ENCODE data around the gene ALPK3. TPM values are rescaled to one million over a fixed set of nuclear protein-coding genes. Genes with fewer than 3 reads are reported as not detected.
"Not testable (repeated sequence)": the region's sequence is repeated elsewhere in the genome, so short reads cannot be mapped to it uniquely, and the experiment has no call there.

Gene ALPK3
- total and polyA plus RNA-seq, 2 donors = 4.3 to 7.2 TPM

DNA sequence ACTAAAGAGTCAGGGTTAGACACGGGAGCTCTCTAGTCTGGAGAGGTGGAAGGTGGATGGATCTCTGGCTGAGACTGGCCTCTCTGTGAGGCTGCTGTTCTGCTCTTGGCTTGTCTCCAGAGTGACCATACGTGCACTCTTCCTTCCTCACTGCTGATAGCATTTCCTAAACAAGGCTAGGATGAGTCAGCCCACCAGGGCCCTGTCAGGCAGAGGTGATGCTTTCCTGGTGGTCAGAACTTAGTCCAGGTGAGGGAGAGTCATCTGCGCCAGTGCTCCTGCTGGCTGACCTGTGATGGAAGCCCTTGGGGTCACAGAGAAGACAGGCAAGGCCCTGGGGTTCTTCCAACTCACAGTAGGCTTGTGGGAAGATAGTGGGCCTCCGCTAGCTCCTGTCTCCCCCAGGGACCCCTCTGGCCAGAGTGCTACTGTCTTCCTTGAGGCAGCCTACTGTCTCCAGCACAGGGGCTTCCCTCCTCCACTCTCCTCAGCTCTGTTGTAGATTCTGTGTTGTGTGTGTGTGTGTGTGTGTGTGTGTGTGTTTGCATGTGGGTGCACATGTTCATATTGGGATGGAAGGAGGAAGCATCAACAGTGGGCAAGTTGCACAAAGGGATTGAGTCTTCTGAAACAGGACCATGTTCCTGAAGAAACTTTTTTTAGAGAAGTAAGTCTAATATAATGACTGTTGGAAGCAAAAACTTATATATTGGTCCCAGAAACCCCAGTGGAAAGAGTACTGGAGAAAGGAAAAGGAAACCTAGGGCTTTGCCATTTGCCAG lies 16.5 kb downstream of the ALPK3 start:
- Histone ChIP-seq H3K36me3 (ENCODE audit: insufficient read depth) (no peaks in the 10 kb centered on the region), H3K4me1 (ENCODE audit: insufficient read depth) (no peaks in the 10 kb centered on the region), H3K27ac (ENCODE audit: low read depth) (no peak overlapping the region), H3K4me3 (ENCODE audit: low read depth, low read length) (no peak overlapping the region)
- 50% methylated on average over 4 of the region's 4 CpGs for WGBS
- no peak for DNase-seq (ENCODE audit: extremely low spot score)

DNA sequence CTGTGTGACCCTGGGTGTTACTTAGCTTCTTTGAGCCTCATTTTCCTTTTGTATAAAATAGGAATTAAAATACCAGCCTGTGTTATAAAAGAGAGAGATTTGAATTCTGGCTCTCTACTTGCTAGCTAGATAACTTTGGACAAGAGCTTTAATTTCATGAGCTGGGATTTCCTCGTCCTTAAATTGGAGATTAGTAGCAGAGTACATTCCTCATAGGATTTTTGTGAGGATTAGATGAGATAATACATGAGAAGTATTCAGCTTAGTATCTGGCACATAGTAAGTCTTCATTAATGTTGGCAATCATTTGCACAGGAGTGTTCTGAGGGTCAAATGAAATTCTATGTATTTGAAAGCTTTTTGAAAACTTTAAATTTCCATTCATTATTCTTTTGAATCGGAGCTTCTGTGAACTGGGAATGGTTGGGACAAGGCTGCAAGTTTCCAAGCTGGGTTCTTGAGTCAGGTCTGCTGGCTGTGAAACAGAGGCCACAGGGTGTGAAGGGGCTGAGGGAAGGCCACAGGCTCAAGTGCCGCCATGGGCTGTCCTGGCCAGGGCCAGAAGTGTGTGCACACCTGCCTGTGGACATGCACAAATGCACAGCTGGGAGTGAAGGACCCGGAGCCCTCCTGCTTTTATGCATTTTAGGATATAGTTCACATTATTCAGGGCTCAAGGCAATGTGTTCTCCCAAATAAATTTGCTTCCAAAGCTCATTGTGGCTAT lies 17.2 kb downstream of the ALPK3 start:
- no peak overlapping the region for H3K4me3 ChIP-seq (ENCODE audit: low read depth, low read length)
- no peak overlapping the region for H3K27ac ChIP-seq (ENCODE audit: low read depth)
- no peak for DNase-seq (ENCODE audit: extremely low spot score)
- no peaks in the 10 kb centered on the region for H3K4me1 ChIP-seq (ENCODE audit: insufficient read depth)
- WGBS = 72% methylated on average over 4 of the region's 4 CpGs
- H3K36me3 ChIP-seq (ENCODE audit: insufficient read depth) = no peaks in the 10 kb centered on the region

DNA sequence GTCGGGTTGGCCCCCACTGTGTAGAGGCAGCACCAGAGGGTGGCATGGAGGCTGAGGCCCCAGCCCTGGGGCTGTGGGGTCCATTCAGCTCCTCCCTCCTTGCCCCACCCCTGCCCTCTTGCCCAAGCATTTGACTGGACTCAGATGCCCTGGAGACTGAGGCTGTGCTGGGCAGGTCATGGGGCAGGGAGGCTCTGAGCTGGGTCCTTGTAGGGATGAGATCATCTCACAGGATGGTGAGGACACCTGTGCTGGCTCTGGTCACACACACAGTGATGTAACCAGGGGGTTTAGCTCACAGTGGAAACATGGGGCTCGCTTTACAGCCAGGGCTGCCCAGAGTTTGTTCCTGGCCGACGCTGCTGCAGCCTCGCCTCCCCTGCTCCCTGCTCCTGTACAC lies 17.8 kb downstream of the ALPK3 start:
- Histone ChIP-seq H3K36me3 (ENCODE audit: insufficient read depth) (no peaks in the 10 kb centered on the region), H3K4me1 (ENCODE audit: insufficient read depth) (no peaks in the 10 kb centered on the region), H3K4me3 (ENCODE audit: low read depth, low read length) (no peak overlapping the region), H3K27ac (ENCODE audit: low read depth) (no peak overlapping the region)
- DNase-seq (ENCODE audit: extremely low spot score) = no peak
- 96% methylated on average over 5 of the region's 5 CpGs for WGBS

DNA sequence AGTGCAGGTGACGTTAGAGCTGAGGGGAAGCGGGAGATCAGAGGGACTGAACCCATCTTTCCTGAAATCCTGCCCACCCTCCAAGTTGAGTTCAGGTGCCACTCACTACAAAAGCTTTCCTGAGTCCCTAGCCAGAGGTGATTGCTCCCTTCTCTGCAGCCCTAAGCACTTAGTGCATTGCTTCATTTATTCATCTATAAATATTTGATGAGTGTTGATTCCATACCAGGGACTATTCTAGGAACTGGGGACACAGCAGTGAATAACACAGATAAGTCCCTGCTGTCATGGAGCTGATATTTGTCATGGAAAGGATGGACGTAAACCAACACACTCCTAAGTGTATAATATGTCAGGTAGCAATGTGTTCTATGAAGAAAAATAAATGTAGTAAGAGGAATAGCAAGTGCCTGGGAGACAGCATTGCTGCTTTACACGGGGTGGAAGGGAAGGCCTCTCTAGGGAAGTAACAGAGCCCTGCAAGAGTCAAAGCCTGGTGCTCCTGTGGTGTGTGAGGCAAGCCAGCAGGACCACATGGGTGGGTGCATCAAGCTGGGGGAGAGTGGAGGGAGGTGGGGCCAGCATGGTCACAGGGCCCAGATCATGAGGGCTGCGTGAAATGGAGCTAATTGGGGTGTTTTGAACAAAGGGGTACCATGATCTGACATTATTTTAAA lies 18.6 kb downstream of the ALPK3 start:
- H3K4me1 ChIP-seq (ENCODE audit: insufficient read depth) = no peaks in the 10 kb centered on the region
- H3K4me3 ChIP-seq (ENCODE audit: low read depth, low read length) = no peak overlapping the region
- H3K36me3 ChIP-seq (ENCODE audit: insufficient read depth) = no peaks in the 10 kb centered on the region
- no peak overlapping the region for H3K27ac ChIP-seq (ENCODE audit: low read depth)
- WGBS = 88% methylated on average over 5 of the region's 5 CpGs
- no peak for DNase-seq (ENCODE audit: extremely low spot score)

DNA sequence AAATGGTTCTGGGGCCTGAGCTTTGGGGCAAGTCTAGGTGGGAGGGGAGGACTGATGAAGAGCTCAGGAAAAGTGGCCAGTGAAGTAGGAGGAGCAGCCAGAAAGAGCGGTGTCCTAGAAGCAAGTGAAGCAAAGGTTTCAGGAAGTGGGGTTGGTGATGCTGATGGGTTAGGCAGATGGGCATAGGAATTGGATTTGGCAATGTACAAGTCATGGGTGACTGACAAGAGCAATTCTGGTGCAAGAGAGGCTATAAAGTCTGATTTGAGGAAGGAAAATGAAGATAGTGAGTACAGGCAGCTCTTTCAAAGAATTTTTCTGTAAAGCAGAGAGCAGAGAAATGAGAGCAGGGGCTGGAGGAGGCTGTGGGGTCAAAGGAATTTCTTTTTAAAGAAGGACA lies 19.7 kb downstream of the ALPK3 start:
- no peak overlapping the region for H3K27ac ChIP-seq (ENCODE audit: low read depth)
- no peak overlapping the region for H3K4me3 ChIP-seq (ENCODE audit: low read depth, low read length)
- H3K36me3 ChIP-seq (ENCODE audit: insufficient read depth) = no peaks in the 10 kb centered on the region
- 95% methylated on average over 1 of the region's 1 CpG for WGBS
- no peaks in the 10 kb centered on the region for H3K4me1 ChIP-seq (ENCODE audit: insufficient read depth)
- DNase-seq (ENCODE audit: extremely low spot score) = no peak

DNA sequence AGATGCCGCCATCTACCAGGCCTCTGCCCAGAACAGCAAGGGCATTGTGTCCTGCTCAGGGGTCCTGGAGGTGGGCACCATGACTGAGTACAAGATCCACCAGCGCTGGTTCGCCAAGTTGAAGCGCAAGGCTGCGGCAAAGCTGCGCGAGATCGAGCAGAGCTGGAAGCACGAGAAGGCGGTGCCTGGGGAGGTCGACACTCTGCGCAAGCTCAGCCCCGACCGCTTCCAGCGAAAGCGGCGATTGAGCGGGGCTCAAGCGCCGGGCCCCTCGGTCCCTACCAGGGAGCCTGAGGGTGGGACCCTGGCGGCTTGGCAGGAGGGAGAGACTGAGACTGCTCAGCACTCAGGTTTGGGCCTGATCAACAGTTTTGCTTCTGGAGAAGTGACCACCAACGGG lies 22.6 kb downstream of the ALPK3 start:
- Histone ChIP-seq H3K27ac (ENCODE audit: low read depth) (no peak overlapping the region), H3K4me1 (ENCODE audit: insufficient read depth) (no peaks in the 10 kb centered on the region)
- no peak for DNase-seq (ENCODE audit: extremely low spot score)

DNA sequence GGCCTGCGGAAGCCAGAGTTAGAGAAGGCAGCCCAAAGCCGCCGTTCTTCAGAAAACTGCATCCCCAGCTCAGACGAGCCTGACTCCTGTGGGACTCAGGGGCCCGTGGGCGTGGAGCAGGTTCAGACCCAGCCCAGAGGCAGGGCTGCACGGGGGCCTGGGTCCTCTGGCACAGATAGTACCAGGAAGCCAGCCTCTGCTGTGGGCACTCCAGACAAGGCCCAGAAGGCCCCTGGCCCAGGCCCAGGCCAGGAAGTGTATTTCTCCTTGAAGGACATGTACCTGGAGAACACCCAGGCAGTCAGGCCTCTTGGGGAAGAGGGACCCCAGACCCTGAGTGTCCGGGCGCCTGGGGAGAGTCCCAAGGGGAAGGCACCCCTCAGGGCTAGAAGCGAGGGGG lies 23.1 kb downstream of the ALPK3 start:
- Histone ChIP-seq H3K27ac (ENCODE audit: low read depth) (no peak overlapping the region), H3K4me1 (ENCODE audit: insufficient read depth) (no peaks in the 10 kb centered on the region)

More for the DNA sequence above, 22.6 kb downstream of the ALPK3 start:
- WGBS = 97% methylated on average over 23 of the region's 23 CpGs
- H3K36me3 ChIP-seq (ENCODE audit: insufficient read depth) = no peaks in the 10 kb centered on the region
- H3K4me3 ChIP-seq (ENCODE audit: low read depth, low read length) = no peak overlapping the region

DNA sequence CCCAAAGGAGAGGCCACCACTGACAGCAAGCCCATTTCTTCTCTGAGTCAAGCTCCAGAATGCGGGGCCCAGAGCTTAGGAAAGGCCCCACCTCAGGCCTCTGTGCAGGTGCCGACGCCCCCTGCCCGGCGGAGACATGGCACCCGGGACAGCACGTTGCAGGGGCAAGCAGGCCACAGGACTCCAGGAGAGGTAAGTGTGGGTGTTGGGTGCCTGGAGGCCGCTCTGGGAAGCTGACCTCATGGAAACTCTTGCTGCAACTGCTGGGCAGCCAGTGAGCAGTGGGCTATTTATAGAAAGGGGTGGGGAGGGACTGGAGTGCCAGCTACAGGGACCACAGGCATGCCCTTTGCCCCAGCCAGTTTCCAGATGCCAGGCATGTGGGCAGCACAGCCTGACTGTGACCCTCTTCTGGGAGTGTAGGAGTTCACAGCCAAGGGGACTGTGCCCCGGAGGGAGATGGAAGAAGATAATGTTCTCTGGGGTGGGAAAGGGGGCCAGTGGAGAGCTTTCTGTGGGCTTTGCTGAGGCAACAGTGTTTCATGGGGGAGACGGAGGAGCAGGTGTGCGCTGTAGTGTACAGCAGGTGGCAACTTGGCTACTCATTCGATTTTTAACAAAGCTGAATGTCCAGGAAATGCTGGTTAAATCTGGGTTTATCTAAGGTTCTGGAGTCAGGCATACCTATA lies 23.7 kb downstream of the ALPK3 start:
- H3K4me3 ChIP-seq (ENCODE audit: low read depth, low read length) = no peak overlapping the region
- 73% methylated on average over 12 of the region's 12 CpGs for WGBS
- no peak for DNase-seq (ENCODE audit: extremely low spot score)
- no peaks in the 10 kb centered on the region for H3K36me3 ChIP-seq (ENCODE audit: insufficient read depth)
- H3K4me1 ChIP-seq (ENCODE audit: insufficient read depth) = no peaks in the 10 kb centered on the region
- H3K27ac ChIP-seq (ENCODE audit: low read depth) = no peak overlapping the region

More for the DNA sequence above, 23.1 kb downstream of the ALPK3 start:
- 90% methylated on average over 10 of the region's 10 CpGs for whole genome bisulfite sequencing
- H3K4me3 ChIP-seq (ENCODE audit: low read depth, low read length) = no peak overlapping the region
- no peaks in the 10 kb centered on the region for H3K36me3 ChIP-seq (ENCODE audit: insufficient read depth)
- DNase-seq (ENCODE audit: extremely low spot score) = no peak

DNA sequence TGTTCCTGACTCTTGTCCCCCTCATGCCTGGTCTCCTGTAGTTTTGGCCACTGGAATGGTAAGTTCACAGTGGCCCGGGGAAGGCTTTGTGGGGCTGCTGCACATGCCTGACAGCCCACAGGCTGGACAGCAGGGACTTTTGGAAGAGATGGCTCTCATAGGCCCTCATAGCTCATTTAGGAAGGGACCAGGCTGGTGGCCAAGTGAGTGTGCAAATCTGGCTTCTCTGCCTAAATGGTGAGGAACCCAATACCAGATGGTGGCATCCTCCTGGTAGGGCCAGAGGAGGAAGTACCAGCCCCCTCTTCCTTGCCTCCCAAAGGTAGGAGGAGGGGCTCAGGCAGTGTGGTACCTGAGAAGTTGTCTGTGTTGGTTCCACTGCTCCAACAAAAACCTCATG lies 25.6 kb downstream of the ALPK3 start:
- no peaks in the 10 kb centered on the region for H3K4me1 ChIP-seq (ENCODE audit: insufficient read depth)
- no peak overlapping the region for H3K27ac ChIP-seq (ENCODE audit: low read depth)
- 87% methylated on average over 1 of the region's 1 CpG for WGBS
- H3K4me3 ChIP-seq (ENCODE audit: low read depth, low read length) = no peak overlapping the region
- no peaks in the 10 kb centered on the region for H3K36me3 ChIP-seq (ENCODE audit: insufficient read depth)
- no peak for DNase-seq (ENCODE audit: extremely low spot score)

DNA sequence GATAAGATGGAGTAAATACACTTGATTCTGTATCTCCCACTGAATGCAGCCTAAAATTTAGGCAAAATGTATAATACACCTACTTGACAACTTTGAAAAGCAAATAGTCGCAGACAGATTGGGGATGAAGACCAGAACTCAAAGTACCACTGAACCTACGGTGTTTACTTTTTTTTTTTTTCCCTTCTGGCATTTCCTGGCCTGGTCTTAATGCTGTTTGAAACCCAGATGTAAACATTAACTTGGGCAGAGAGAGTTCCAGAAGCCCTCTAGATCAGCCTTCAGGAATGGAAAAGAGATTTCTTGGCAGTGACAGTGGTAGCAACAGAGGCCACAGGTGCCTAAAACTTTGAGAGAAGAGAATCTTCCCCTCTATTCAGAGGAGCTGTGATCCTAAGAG lies 27.8 kb downstream of the ALPK3 start:
- no peaks in the 10 kb centered on the region for H3K36me3 ChIP-seq (ENCODE audit: insufficient read depth)
- H3K4me3 ChIP-seq (ENCODE audit: low read depth, low read length) = no peak overlapping the region
- H3K27ac ChIP-seq (ENCODE audit: low read depth) = no peak overlapping the region
- WGBS = 53% methylated on average over 2 of the region's 2 CpGs
- H3K4me1 ChIP-seq (ENCODE audit: insufficient read depth) = no peaks in the 10 kb centered on the region
- DNase-seq (ENCODE audit: extremely low spot score) = no peak

DNA sequence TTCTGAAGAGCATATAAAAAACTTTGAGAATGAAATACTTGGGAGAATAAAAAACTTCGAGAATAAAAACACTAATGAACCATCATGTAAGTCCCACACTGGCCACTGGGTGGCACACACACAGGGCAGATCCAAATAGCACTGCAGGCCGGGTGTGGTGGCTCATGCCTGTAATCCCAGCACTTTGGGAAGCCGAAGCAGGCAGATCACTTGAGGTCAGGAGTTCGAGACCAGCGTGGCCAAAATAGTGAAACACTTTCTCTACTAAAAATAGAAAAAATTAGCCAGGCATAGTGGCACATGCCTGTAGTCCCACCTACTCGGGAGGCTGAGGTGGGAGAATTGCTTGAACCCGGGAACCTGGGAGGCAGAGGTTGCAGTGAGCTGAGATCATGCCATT lies 28.5 kb downstream of the ALPK3 start:
- DNase-seq (ENCODE audit: extremely low spot score) = not testable (repeated sequence)

DNA sequence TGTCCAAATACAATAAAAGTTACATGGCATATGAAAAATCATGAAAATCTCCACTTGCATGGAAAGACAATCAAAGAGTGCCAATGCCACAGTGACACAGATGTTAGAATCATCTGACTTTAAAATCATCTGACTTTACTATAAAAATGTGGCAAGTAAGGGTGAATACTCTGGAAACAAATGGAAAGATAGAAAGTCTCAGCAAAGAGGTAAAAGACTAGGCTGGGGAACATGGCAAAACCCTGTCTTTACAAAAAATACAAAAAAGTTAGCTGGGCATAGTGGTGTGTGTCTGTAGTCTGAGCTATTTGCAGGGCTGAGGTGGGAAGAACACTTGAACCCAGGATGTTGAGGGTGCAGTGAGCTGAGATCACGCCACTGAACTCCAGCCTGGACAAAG lies 29.1 kb downstream of the ALPK3 start:
- no peaks in the 10 kb centered on the region for H3K4me1 ChIP-seq (ENCODE audit: insufficient read depth)
- H3K4me3 ChIP-seq (ENCODE audit: low read depth, low read length) = no peak overlapping the region
- 96% methylated on average over 1 of the region's 1 CpG for WGBS
- no peaks in the 10 kb centered on the region for H3K36me3 ChIP-seq (ENCODE audit: insufficient read depth)
- no peak overlapping the region for H3K27ac ChIP-seq (ENCODE audit: low read depth)
- no peak for DNase-seq (ENCODE audit: extremely low spot score)

More for the DNA sequence above, 28.5 kb downstream of the ALPK3 start:
- 76% methylated on average over 7 of the region's 7 CpGs for WGBS
- H3K4me1 ChIP-seq (ENCODE audit: insufficient read depth); H3K36me3 ChIP-seq (ENCODE audit: insufficient read depth); H3K27ac ChIP-seq (ENCODE audit: low read depth); H3K4me3 ChIP-seq (ENCODE audit: low read depth, low read length): not testable (repeated sequence)

DNA sequence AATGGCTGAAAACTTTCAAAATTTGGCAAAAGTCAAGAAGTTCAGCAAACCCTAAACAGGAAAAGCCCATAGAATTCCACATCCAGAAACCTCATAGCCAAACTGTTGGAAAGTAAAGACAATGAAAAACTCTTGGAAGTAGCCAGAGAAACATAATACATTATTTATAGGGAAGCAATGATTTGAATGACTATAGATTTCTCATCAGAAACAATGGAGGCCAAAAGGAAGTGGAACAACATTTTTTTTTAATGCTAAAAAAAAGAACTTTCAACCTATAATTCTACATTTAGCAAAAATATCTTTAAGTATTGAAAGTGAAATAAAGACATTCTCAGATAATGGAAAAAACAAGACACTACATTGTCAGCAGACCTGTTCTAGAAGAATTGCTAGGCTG lies 30.2 kb downstream of the ALPK3 start:
- DNase-seq (ENCODE audit: extremely low spot score) = no peak
- Histone ChIP-seq H3K4me3 (ENCODE audit: low read depth, low read length) (no peak overlapping the region), H3K4me1 (ENCODE audit: insufficient read depth) (no peaks in the 10 kb centered on the region), H3K36me3 (ENCODE audit: insufficient read depth) (no peaks in the 10 kb centered on the region), H3K27ac (ENCODE audit: low read depth) (no peak overlapping the region)

All from urinary bladder (tissue), 4 donors.